ENCODE data around the gene CDCP1.
"Not testable (repeated sequence)": the region's sequence is repeated elsewhere in the genome, so short reads cannot be mapped to it uniquely, and the experiment has no call there.

Gene CDCP1

GRCh38 chr3:45078910-45079522 lies 67.2 kb downstream of the CDCP1 start:
- Histone ChIP-seq H3K4me2 (no peak overlapping the region), H3K9me3 (no peaks in the 10 kb centered on the region), H3K27ac (no peak overlapping the region), H3K4me3 (no peak overlapping the region), H3K9ac (no peak overlapping the region), H4K20me1 (no peaks in the 10 kb centered on the region), H3K36me3 (no peaks in the 10 kb centered on the region), H3K4me1 (no peaks in the 10 kb centered on the region), H3K27me3 (no peaks in the 10 kb centered on the region)
- TF ChIP-seq Cebpa-rat (IDR thresholded peaks at IDR 0.05) = no peak

- H3K36me3 ChIP-seq, H3K4me3 ChIP-seq, H4K20me1 ChIP-seq, H3K27me3 ChIP-seq, H3K9ac ChIP-seq, H3K9me3 ChIP-seq, H3K4me1 ChIP-seq, H3K4me2 ChIP-seq, H3K27ac ChIP-seq: not testable (repeated sequence)
Observed at GRCh38 chr3:45078256-45078655, 67.9 kb downstream of the CDCP1 start.

- Histone ChIP-seq H3K4me3 (no peak overlapping the region), H3K27ac (no peak overlapping the region), H3K27me3 (no peaks in the 10 kb centered on the region), H4K20me1 (no peaks in the 10 kb centered on the region), H3K4me1 (no peaks in the 10 kb centered on the region), H3K4me2 (no peak overlapping the region), H3K36me3 (no peaks in the 10 kb centered on the region), H3K9ac (no peak overlapping the region), H3K9me3 (peaks cover 4% of the 10 kb centered on the region; the same call in 1 of the 2 replicates)
- TF ChIP-seq Cebpa-rat (IDR thresholded peaks at IDR 0.05) = no peak
Observed at GRCh38 chr3:45075821-45076625, 70.2 kb downstream of the CDCP1 start.

GRCh38 chr3:45071075-45071474 lies 75.1 kb downstream of the CDCP1 start:
- no peak overlapping the region for H3K9ac ChIP-seq
- no peak for TF ChIP-seq Cebpa-rat (IDR thresholded peaks at IDR 0.05)
- no peaks in the 10 kb centered on the region for H3K36me3 ChIP-seq
- no peaks in the 10 kb centered on the region for H3K27me3 ChIP-seq
- H3K4me3 ChIP-seq = no peak overlapping the region
- H3K9me3 ChIP-seq = peaks cover 4% of the 10 kb centered on the region; the same call in 1 of the 2 replicates
- H3K4me2 ChIP-seq = no peak overlapping the region
- 0 out of 2 replicates have a peak, but pooled peaks cover 4% of the 10 kb centered on the region for H3K4me1 ChIP-seq
- H3K27ac ChIP-seq = no peak overlapping the region
- no peaks in the 10 kb centered on the region for H4K20me1 ChIP-seq

GRCh38 chr3:45067941-45068340 lies 78.2 kb downstream of the CDCP1 start:
- no peak for TF ChIP-seq Cebpa-rat (IDR thresholded peaks at IDR 0.05)
- Histone ChIP-seq H3K9me3 (no peaks in the 10 kb centered on the region), H3K4me1 (0 out of 2 replicates have a peak, but pooled peaks cover 5% of the 10 kb centered on the region), H3K4me3 (no peak overlapping the region), H3K27me3 (no peaks in the 10 kb centered on the region), H3K36me3 (no peaks in the 10 kb centered on the region), H3K9ac (no peak overlapping the region), H3K27ac (no peak overlapping the region), H4K20me1 (no peaks in the 10 kb centered on the region), H3K4me2 (no peak overlapping the region)

GRCh38 chr3:45067486-45067885 lies 78.7 kb downstream of the CDCP1 start:
- H3K4me3 ChIP-seq = no peak overlapping the region
- no peak for TF ChIP-seq Cebpa-rat (IDR thresholded peaks at IDR 0.05)
- H3K9ac ChIP-seq = no peak overlapping the region
- H3K36me3 ChIP-seq = no peaks in the 10 kb centered on the region
- H3K27me3 ChIP-seq = no peaks in the 10 kb centered on the region
- 0 out of 2 replicates have a peak, but pooled peaks cover 5% of the 10 kb centered on the region for H3K4me1 ChIP-seq
- H3K27ac ChIP-seq = no peak overlapping the region
- H3K4me2 ChIP-seq = no peak overlapping the region
- H4K20me1 ChIP-seq = no peaks in the 10 kb centered on the region
- no peaks in the 10 kb centered on the region for H3K9me3 ChIP-seq

- TF ChIP-seq Cebpa-rat (IDR thresholded peaks at IDR 0.05) = no peak
- Histone ChIP-seq H4K20me1 (no peaks in the 10 kb centered on the region), H3K9me3 (no peaks in the 10 kb centered on the region), H3K36me3 (no peaks in the 10 kb centered on the region), H3K4me3 (no peak overlapping the region), H3K27me3 (no peaks in the 10 kb centered on the region), H3K9ac (no peak overlapping the region), H3K27ac (no peak overlapping the region), H3K4me2 (no peak overlapping the region), H3K4me1 (0 out of 2 replicates have a peak, but pooled peaks cover 5% of the 10 kb centered on the region)
Observed at GRCh38 chr3:45066109-45066801, 79.9 kb downstream of the CDCP1 start.

- no peaks in the 10 kb centered on the region for H3K27me3 ChIP-seq
- no peak overlapping the region for H3K27ac ChIP-seq
- no peaks in the 10 kb centered on the region for H3K9me3 ChIP-seq
- H3K9ac ChIP-seq = no peak overlapping the region
- 0 out of 2 replicates have a peak, but pooled peaks cover 5% of the 10 kb centered on the region for H3K4me1 ChIP-seq
- no peak overlapping the region for H3K4me2 ChIP-seq
- no peak overlapping the region for H3K4me3 ChIP-seq
- no peaks in the 10 kb centered on the region for H3K36me3 ChIP-seq
- no peak for TF ChIP-seq Cebpa-rat (IDR thresholded peaks at IDR 0.05)
- H4K20me1 ChIP-seq = no peaks in the 10 kb centered on the region
Observed at GRCh38 chr3:45065373-45065720, 80.8 kb downstream of the CDCP1 start.

GRCh38 chr3:45064512-45065372 lies 81.4 kb downstream of the CDCP1 start:
- Histone ChIP-seq H3K36me3 (no peaks in the 10 kb centered on the region), H3K9me3 (no peaks in the 10 kb centered on the region), H3K27me3 (no peaks in the 10 kb centered on the region), H3K4me2 (no peak overlapping the region), H3K4me1 (0 out of 2 replicates have a peak, but pooled peaks cover 5% of the 10 kb centered on the region), H3K27ac (no peak overlapping the region), H3K9ac (no peak overlapping the region), H4K20me1 (no peaks in the 10 kb centered on the region), H3K4me3 (no peak overlapping the region)
- no peak for TF ChIP-seq Cebpa-rat (IDR thresholded peaks at IDR 0.05)
